SU-DHL-6 (cell line): ENCODE measurements around the gene RFTN2.

Experiments used
- CTCF ChIP-seq: fragments of 200-600 bp; sonication (generic); IDR thresholded peaks from one replicate; pipeline ENCODE4 v1.5.1; 2017; ENCODE audit warnings: antibody characterized with exemption, mild to moderate bottlenecking, low read length, moderate library complexity; ENCODE audit not compliant: insufficient read depth, poor library complexity, severe bottlenecking
- EZH2phosphoT487 ChIP-seq: fragments of 200-600 bp; sonication (generic), shearing (Covaris generic); conservative IDR thresholded peaks from 2 replicates; pipeline ENCODE4 v1.6.1; 2018; ENCODE audit warnings: mild to moderate bottlenecking, antibody characterized with exemption, low read length, moderate library complexity, mixed read lengths

- TF ChIP-seq CTCF (no peak), EZH2phosphoT487 (no peak)
Observed at GRCh38 chr2:197615016-197615652, 60.3 kb downstream of the RFTN2 start.
